ENCODE data around the gene HMGCL.
"Not testable (repeated sequence)": the region's sequence is repeated elsewhere in the genome, so short reads cannot be mapped to it uniquely, and the experiment has no call there.

HMGCL gene

DNA sequence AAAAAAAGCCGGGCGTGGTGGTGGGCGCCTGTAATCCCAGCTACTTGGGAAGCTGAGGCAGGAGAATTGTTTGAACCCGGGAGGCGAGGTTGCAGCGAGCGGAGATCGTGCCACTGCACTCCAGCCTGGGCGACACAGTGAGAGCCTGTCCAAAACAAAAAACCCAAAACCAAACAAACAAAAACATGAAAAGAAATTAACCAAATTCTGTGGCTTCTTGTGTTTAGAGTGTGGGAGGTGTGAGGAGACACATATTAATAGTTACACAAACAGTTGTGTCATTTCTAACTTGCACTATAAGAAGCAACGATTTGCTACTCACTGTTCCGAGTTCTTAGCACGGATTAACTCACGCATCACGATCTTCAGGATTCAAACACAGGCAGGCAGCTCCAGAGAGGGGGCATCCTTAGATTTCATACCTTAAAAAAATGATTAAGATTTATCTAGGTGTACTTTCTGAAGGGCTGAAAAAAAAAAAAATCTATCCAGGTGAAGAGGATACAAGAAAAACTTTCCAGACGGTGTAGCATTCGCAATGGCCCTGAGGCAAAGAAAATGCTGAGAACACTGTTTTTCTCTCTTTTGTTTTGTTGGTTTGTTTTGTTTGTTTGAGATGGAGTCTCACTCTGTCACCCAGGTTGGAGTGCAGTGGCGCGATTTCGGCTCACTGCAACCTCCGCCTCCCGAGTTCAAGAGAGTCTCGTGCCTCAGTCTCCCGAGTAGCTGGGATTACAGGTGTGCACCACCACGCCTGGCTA lies 713 bp upstream of the HMGCL start:
- no peak for DNase-seq

DNA sequence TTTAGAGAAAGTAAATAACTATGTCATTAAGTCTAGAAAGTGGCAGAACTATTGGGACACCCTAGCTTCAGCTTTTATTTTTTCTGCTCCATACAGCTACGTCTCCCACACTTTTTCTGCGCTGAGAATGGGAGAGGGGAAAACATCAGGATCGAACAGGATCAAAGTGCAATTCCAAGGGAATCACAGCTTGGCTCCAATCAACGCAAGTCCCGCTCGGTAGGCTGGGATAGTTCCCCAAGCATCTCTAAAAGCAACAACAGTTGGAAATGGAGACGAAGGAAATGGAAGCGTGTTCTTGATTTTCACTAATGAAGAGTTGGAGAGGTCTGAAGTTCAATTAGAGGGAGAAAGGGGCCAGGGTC lies 536 bp downstream of the HMGCL start:
- no peak for DNase-seq

DNA sequence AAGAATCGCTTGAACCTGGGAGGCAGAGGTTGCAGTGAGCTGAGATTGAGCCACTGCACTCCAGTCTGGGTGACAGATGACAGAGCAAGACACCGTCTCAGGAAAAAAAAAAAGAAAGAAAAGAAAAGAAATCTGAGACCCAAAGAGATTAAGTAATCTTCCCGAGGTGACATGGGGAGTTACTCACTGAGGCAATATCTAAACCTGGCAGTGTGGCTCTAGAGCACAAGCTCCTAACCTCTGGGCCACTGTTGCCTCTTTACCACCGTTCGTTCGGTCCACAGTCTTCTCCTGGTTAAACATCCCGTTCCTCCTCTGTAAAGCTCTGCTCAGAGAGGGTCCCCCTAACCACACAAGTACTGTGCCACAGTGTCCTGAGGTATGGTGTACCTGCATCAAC lies 1.5 kb downstream of the HMGCL start:
- no peak for DNase-seq

DNA sequence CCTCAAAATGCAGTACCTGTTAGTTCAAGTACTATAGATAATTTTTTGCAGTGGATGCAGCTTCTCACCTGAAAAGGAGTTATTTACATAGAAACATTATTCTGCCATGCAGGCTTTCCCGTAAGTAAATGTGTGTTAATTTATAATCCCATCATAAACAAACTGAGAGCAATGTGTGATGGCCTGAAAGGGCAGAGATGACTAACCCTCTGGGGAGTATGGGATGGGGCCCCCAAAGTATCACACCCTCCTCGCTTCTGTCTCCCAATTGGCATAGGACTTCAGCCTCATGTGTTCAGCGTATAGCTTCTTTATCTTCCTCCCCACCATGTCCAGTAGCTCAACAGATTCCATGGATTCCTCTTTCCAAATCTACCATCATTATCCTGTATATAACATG lies 7.6 kb downstream of the HMGCL start:
- no peak for DNase-seq

DNA sequence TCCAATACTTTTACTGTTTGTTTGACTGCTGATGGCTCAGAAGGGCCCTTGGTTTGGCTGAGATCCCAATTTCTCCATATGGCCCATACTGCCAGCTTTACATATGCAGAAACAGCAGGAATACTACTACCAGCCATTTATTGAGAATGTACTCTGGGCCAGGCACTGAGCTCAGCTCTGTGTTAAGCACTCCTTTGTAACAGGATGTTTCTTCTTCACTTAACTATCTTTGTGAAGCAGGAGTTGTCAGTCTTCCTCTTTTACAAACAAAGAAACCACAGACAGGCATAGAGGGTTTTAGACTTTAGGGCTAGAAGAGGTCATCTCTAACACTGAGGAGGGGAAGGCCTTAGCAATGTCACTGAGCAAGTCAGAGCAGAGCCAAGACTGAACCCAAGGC lies 8.3 kb downstream of the HMGCL start:
- DNase-seq = no peak

DNA sequence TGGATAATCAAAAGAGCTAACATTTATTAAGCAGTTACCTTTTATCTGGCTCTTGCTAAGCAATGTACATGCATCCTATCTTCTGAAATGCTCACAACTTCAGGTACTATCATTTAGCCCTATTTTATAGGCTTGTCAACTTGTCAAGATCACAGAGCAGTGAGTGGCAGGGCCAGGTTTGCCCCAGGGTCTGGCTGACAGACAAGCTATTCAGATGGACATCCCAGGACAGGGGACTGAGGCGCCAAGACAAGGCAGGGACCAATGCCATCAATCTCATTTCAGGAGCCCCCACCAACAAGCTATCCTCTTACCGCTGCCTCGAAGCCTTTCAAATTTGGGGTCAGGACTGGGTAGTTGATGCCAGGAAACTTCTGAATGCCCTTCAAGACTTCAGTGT lies 8.9 kb downstream of the HMGCL start:
- DNase-seq = no peak

DNA sequence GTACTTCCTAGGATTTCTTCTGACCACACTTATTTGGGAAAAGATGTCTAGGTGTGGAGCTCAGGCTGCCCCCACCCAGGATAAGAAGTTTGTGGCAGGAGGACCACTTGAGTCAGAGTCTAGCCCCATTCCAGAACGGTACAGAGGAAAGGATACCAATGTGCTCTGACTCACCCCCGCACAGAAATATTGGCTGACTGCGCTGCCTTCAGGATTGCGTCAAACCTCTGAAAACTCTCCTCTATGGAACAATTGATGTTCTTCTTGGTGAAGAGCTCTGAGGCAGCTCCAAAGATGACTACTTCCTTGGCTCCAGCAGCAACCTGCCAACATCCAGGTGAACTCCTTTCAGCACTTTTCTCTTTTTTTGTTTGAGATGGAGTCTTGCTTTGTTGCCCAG lies 11.2 kb downstream of the HMGCL start:
- no peak for DNase-seq

DNA sequence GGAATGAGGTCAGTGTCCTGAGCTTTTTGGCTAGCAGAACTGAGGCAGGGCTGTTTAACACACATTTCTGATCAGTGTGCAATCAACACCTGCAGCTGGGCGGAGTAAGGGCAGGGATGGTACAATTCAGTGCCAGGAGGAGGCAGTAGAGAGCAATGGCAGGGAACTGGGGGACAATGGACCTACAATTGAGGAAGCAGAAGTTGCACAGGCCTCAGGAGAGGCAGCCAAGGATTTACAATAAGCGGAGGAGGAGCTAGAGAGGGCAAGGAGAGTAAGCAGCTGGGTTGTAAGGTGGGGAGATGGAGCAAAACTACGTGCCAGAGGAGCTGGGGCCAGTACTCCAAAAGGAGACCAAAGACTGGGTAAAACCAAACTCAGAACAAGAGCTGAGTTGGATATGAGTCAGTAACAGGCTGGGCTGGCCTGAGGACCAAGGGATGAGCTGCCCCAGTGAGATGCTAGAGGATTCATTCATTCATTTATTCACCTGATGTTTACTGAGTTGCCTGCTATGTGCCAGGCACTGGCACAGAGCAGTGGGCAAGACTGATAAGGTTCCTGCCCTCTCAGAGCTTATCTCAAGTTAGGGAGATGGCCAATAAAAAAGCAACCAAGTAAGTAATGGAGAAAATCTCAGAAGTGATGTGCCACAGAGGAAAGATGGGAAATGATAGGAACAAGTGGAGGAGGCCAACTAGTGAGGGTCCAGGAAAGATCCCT lies 14.2 kb downstream of the HMGCL start:
- peak in 1 of 4 experiments; percentile 15 for DNase-seq

DNA sequence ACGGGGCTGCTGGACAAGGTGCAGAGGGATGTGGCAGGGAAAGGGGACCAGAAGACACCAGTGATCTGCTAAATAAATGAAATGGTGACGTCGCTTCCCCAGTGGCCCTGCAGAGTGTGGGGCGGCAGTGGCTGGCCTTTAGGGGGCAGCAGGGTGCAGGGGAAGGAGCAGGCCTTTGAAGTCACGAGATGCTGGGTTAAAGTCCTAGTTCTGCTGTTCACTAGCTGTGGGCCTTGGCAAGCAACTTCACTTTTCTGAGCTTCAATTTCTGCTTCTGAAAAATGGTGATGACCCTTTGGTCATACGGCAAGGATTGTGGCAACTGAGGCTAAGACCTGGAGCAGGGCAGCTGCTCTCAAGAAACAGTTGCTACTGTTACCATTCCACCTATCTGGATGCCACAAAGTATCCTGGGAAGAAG lies 15.5 kb downstream of the HMGCL start:
- peak; percentile 25 to 74 (median 49) for DNase-seq

DNA sequence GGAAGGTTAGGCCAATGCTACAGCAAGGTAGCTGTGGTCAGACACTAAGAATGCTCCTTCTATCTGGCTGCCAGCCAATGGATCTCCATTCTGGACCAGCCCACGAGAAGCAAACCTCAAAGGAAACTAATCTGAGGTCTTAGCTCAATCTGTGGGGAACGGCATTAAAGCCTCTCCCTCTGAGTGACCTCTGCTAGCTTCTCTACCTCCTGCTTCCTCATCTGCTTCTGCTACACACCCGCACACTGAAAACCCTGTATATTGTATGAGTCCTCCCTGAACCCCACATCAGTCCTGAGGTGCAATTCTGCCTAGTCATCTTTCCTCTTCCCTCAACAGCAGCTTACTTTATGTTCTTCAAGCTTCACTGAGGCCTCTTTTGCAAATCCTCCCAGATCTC lies 17.8 kb downstream of the HMGCL start:
- no peak for DNase-seq

DNA sequence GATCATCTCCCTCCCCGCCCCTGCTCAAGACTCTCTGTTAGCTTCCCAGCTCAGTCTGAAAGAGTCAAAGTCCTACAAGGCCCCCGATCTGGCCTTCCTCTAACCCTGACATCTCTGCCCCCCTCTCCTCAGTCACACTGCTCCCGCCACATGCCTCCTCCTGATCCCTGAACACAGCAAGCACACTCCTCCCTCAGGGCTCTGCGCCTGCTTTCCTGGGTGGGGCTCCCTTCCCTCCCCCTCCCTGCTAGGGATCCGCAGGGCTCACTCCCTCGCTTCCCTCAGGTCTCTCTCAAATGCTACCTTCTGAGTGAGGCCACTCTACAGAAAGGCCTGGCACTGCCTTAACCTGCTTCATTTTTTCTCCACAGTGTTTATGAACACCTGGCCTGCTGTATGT lies 18.9 kb downstream of the HMGCL start:
- no peak for DNase-seq

DNA sequence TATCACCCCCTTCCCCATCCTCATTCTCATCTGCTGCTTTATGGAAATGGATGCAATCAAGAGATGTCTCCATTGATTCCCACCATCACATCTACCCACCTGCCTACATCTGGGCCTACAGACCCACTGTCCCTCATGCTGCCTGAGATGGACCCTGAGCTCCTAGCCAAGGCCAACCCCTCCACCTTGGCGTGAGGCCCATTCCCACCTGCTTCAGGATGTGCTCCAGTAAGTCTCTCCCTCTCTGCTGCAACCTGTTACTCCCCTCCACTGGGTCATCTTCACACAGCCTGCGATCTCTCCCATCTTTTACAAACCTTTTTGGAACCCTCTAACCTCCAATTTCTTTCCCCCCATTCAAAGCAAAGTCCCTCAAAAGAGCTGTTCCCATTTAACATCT lies 20.2 kb downstream of the HMGCL start:
- no peak for DNase-seq

DNA sequence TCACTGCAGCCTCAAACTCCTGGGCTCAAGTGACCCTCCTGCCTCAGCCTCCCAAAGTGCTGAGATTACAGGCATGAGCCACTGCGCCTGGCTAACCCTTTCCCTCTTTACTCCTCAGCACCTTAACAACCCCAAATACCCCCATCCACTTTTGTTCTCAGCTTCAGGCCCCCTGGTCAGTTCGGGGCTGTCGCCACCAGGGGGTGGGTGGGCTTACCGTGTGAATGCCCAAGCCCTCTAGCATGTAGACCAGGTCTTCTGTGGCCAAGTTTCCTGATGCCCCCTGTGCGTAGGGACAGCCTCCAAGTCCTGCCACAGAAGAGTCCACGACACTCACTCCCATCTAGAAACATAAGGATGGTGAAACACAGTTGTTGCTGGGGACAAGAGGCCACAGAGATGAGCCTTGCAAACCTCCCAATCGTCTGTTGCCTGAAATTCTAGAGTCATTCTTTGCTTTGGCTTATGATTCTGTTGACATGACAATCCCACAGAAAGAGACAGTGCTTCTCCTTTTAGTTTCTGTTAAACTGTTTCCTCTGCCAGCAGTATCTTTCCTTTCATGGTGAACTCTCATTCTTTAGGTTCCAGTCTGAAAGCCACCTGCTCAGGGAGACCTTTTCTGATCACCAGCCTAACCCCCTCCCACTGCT lies 20.9 kb downstream of the HMGCL start:
- no peak for DNase-seq

DNA sequence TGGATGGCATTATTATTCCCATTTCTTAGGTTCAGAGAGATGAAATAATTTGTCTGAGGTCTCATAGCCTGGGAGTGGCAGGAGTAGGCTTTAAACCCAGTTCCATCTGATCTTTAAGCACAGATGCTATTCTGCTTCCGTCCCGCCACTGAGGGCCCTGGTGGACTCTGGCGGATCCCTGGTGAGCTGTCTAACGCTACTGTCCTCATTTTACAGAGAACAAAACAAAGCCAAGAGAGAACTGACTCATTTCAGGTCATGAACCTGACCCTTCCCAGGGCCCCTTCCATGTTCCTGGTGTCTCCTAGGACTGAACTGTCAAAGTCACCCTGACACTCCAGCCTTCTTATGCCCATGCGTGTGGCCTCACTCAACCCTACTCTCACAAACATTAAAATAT lies 21.6 kb downstream of the HMGCL start:
- DNase-seq = no peak

DNA sequence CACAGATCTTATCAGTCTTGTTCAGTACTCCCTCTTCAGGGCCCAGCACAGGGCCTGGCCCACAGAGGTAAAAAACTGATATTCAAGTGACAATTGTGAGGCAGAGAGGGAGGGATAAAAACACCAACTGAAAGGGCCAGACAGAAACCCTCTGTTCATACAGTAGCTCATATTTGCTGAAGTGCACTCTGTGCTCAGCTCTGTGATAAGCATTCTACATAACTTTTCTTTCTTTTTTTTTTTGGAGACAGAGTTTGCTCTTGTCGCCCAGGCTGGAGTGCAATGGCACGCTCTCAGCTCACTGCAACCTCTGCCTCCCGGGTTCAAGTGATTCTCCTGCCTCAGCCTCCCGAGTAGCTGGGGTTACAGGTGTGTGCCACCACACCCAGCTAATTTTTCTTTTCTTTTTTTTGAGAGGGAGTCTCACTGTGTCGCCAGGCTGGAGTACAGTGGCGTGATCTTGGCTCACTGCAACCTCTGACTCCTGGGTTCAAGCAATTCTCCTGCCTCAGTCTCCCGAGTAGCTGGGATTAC lies 22.4 kb downstream of the HMGCL start:
- not testable (repeated sequence) for DNase-seq

DNA sequence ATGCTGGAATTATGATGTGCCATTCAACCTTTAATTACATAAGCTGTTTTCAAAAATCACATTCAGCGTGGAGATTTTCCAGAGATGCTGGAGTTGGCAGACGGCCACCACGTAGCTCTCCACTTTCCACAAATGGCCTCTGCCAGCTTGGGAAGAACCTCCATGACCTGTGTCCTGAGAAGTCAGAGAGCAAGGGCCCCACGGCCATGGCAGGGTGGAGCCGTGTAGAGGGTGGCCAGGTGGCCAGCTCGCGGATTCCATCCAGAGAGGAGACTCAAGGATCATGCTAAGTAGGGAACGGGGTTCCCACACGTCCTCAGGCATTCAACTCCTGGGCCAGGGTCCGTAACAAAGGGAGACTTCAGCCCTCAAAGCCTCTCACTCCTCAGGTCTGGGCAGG lies 23.4 kb downstream of the HMGCL start:
- DNase-seq = no peak

DNA sequence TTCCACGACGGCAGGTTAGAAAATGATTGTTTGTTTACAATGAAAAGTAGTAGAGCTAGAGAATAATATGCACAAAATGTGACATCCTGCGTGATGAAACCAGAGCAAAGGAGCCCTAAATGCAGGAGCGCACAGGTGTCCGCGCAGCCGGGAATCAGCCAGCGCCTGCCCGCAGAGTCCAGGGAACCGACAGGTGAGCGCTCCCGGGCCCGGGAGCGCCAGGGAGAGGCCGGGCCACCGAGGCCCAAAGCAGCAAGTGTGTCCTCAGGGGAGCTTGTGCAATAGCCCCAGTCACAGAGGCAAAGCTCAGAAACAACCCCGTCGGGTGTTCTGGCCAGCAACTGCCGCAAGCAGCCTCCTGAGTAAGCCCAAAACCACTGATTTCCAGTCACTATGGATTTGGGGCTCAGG lies 23.9 kb downstream of the HMGCL start:
- DNase-seq = no peak

DNA sequence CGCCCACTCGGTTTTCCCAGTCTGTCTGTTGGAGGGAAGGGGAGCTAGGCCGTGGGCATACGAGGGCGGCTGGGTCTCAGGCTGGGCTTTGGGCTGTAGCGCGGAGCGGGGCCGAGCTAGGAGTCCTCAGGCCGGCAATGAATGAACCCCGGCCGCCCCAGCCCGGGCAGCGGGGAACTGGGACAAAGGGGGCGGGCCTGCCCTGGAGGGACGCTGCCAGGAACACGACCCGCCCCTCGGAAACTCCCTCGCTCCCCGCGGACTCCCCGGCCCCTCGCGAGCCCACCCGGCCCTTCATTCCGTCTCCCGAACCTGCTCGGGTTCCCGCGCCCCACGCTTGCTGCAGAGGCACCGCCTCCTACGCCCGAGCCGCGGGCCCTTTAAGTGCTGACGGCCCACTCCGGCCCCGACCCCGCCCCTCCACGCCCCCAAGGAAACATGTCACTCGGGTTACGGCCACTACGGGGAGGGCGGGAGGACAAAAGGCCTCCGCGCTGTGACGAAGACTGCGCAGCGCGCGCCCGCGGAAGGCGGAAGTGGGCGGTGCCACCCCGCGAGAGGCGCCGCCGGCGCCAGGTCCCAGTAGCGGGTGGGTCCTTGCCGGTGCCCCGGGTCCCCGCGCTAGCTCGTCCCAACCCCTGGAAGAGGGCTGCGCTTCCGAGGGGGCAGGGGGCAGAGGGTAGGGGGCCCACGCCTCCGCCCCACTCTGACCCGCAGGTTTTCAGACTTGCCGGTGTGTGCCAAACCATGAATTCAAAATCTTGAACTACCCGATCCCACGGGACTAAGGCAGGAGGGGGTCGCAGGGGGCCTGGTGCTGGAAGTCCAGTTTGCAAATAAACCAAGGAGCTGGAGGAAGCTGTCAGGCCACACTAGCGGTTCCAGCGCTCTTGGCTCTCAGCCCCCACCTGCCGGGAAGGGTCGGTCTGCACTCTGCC lies 24.6 kb downstream of the HMGCL start, which contains the start of gene GALE:
GALE (minus strand) TSS at position 355 of the 938 bp plus-strand sequence. CDS start 1,747 bp downstream, outside the sequence.
- DNase-seq = peak; percentile 89 to 96 (median 90)

DNA sequence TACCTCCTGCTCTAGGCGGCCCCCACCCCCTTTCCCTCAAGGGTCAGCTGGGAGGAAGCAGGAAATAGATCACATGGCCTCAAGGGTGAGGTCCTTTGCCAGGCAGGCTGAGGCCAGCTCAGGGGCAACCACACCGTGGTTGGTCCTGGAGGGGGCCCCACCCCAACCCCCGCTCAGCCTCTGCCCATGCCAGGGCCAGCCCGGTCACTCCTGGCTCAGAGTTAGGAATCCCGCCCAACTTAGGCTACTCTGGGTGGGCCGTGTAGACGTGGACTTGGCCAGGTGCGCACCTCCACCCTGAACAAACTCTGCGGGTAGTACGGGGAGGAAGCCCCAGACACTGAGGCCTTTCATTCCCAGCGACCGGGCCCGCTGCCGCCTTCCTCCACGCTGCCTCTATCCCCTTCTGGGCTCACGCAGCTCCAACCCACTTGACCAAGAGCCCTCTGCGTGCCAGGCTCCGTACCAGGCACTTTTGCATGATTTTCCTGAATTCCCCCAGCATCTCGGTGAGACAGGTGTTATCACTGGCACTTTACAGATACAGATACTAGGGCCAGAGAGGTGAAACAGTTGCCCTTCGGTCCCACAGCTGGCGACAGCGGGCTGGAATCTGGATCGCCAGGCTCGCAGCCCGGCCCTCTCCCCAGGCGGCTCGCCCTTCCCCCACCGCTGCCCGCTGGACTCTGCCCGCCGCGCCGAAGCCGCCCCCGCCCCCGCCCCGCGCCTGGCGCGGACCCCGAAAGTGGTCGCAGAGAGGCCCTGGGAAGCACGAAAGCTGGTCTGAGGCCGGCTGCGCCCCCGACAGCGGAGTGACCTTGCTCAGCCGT lies 25.4 kb downstream of the HMGCL start:
- DNase-seq = no peak

DNA sequence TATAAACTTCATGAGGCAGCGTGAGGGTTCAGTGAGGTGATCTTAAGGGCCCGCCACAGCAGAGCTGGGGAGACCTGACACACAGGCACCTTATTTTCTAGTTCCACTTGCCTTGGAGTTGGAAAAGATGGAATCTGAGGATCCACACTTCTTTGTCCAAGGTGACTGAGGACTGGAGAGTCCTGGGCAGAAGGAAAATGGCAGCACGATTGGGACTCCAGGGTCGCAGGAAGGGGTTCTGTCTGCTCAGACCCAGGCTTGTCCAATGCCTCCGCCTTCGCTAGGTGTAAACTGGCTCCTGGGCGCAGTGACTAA lies 26.0 kb downstream of the HMGCL start:
- no peak for DNase-seq

DNA sequence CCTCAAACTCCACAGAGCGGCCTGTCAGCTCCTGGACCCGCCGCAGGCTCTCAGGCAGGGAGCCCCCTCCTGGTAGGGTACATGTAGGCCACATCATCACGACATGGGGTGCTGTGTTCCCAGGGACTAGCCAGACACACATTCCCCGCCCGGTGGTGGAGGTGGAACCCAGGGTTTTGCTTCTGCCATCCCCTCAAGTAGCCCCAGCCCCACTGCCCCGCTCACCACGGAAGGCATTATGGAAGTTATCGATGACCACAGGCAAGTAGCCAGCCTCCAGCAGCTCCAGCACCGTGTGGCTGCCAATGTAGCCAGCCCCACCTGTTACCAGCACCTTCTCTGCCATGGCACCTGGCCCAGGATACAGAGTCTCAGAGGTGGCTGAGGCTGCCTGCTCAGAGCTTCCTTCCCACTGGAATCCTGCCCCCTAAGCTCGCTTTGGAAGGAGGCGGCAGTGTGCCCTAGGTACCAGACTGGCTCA lies 26.5 kb downstream of the HMGCL start:
- no peak for DNase-seq

All from activated naive CD4-positive, alpha-beta T cell (primary cell).